Colonic mucosa (tissue), 4 donors: ENCODE measurements around the gene DIP2C. TPM values are rescaled to one million over a fixed set of nuclear protein-coding genes. Genes with fewer than 3 reads are reported as not detected.
"Not testable (repeated sequence)": the region's sequence is repeated elsewhere in the genome, so short reads cannot be mapped to it uniquely, and the experiment has no call there.

Experiments
- DNase-seq: peaks from one replicate; pipeline ENCODE4 v3.0.0-alpha.2; 2020
- H3K27ac ChIP-seq: fragments of 200-600 bp; one replicate; pipeline ENCODE4 v1.8.0; 2021
- H3K27me3 ChIP-seq: fragments of 200-600 bp; one replicate; pipeline ENCODE4 v1.8.0; 2021
- H3K36me3 ChIP-seq: fragments of 200-600 bp; one replicate; pipeline ENCODE4 v1.8.0; 2021
- H3K4me1 ChIP-seq: fragments of 200-600 bp; one replicate; pipeline ENCODE4 v1.8.0; 2021; ENCODE audit warnings: mild to moderate bottlenecking
- H3K4me3 ChIP-seq: fragments of 200-600 bp; one replicate; pipeline ENCODE4 v1.8.0; 2021
- H3K9ac ChIP-seq, 2 donors: one replicate each; pipeline ENCODE4 v1.7.0; 2013; ENCODE audit warnings: control low read depth in 2 of 2, low read depth in 2 of 2, low read length in 2 of 2
- H3K9me3 ChIP-seq: fragments of 200-600 bp; one replicate; pipeline ENCODE4 v1.8.0; 2021
- CTCF ChIP-seq: fragments of 200-600 bp; IDR thresholded peaks from one replicate; pipeline ENCODE4 v1.8.0; 2022; ENCODE audit warnings: antibody characterized with exemption, mild to moderate bottlenecking
- intact Hi-C: fragments of 100-400 bp; cut with DNase I; formaldehyde crosslinking; loops from one replicate; pipeline ENCODE4 v1.14.1; 2022
- total RNA-seq, 2 donors: library from RNA; stranded (reverse); fragmentation: NEBNext Ultra II Directional in 1 of 2; extraction: Animal tissue kit (Norgen Biotek cat#: 25700) in 1 of 2; gene quantifications; one replicate each; pipeline ENCODE4 v1.2.1, GENCODE V29; 2021
- donor health status: healthy.
- donor health status: DM: no; HTN: no; CAD: no.
- donor health status: DM: no; HTN: no; CAD: no.

The DIP2C gene
- total RNA-seq, 2 donors from 2014 or later, result 7.6 to 11.2 TPM

GRCh38 chr10:651692-652091, 37.8 kb downstream of the DIP2C start:
- Histone ChIP-seq H3K4me1 (no peaks in the 10 kb centered on the region), H3K27ac (no peak overlapping the region)
- TF ChIP-seq CTCF, result no peak

DNA sequence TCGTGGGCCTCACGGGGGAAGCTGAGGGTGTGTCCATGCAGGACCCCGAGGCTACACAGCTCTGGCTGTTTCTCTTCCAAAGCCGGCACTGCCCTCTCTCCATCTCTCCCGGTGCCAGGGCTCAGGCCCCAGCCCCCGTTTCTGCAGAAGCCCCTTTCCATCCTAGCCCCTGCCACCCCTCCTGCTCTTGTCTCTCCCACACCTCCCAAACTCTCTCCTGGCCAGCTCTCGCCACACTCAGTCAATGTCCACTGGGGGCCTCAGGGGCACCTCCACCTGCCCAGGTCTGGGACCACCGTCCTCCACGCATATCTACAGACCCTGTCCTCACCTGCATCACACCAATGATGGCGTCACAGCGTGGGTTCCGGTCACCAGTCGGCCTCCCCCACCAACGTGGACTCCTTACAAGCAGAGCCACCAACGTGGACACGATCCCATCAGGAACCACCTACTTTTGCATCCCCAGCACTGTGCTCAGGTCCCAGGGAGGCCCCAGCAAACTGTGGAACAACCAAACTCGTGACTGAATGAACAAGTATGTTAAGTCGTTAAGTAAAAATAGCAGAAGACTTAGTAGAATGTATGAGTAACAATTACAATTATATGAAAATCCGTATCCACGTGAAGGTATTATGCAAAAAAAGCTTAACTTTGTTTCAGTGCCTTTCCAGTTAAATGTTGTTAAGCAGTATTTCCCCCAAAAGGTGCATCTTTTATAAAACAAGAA, 38.4 kb downstream of the DIP2C start:
- peak overlapping the region; percentile 75 to 84 for H3K9ac ChIP-seq
- no peak for DNase-seq
- no peaks in the 10 kb centered on the region for H3K27me3 ChIP-seq
- H3K9me3 ChIP-seq, result no peaks in the 10 kb centered on the region
- peak overlapping the region; percentile 26 for H3K4me3 ChIP-seq
- H3K4me1 ChIP-seq, result no peaks in the 10 kb centered on the region
- intact Hi-C loops, result no loop called here
- TF ChIP-seq CTCF, result no peak
- H3K36me3 ChIP-seq, result no peaks in the 10 kb centered on the region
- H3K27ac ChIP-seq, result peak overlapping the region; percentile 97

More at GRCh38 chr10:651692-652091, 37.8 kb downstream of the DIP2C start:
- H3K27me3 ChIP-seq, result no peaks in the 10 kb centered on the region
- H3K9ac ChIP-seq, result no peak overlapping the region
- intact Hi-C loops, result no loop called here
- no peak overlapping the region for H3K4me3 ChIP-seq
- no peak for DNase-seq
- no peaks in the 10 kb centered on the region for H3K36me3 ChIP-seq
- no peaks in the 10 kb centered on the region for H3K9me3 ChIP-seq

GRCh38 chr10:650441-650851, 39.0 kb downstream of the DIP2C start:
- Histone ChIP-seq H3K36me3 (no peaks in the 10 kb centered on the region), H3K27ac (peak overlapping the region; percentile 97), H3K9me3 (no peaks in the 10 kb centered on the region), H3K27me3 (no peaks in the 10 kb centered on the region), H3K4me3 (peak overlapping the region; percentile 26), H3K9ac (peak overlapping the region; percentile 75 to 84), H3K4me1 (no peaks in the 10 kb centered on the region)
- no peak for TF ChIP-seq CTCF
- intact Hi-C loops, result no loop called here
- peak; percentile 34 for DNase-seq

GRCh38 chr10:649798-650440, 39.5 kb downstream of the DIP2C start:
- intact Hi-C loops, result no loop called here

DNA sequence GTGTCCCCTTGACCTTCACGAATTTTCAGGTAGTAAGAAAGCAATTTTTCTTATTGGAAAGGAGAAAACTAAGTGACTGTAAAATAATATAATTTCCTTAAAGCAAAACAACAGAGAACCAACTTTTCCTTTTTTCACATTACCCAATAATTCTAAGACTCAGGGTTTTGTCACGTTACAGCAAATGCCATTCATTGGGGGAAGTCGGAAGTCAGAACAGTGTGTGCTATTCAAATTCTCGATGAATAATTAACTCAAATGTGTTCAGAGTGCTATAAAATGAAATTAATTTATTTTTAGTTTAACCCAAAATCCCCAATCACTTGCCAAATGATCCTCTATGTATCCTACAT, 40.0 kb downstream of the DIP2C start:
- no peaks in the 10 kb centered on the region for H3K4me1 ChIP-seq
- TF ChIP-seq CTCF, result no peak
- no peaks in the 10 kb centered on the region for H3K27me3 ChIP-seq
- intact Hi-C loops, result no loop called here
- no peak for DNase-seq
- H3K36me3 ChIP-seq, result no peaks in the 10 kb centered on the region
- H3K9ac ChIP-seq, result peak overlapping the region in 1 of 2 donors; percentile 84
- peak overlapping the region; percentile 97 for H3K27ac ChIP-seq
- no peaks in the 10 kb centered on the region for H3K9me3 ChIP-seq
- H3K4me3 ChIP-seq, result peak overlapping the region; percentile 1

More at GRCh38 chr10:649798-650440, 39.5 kb downstream of the DIP2C start:
- no peaks in the 10 kb centered on the region for H3K4me1 ChIP-seq
- DNase-seq, result peak; percentile 85
- peak overlapping the region; percentile 97 for H3K27ac ChIP-seq
- H3K9me3 ChIP-seq, result no peaks in the 10 kb centered on the region
- H3K36me3 ChIP-seq, result no peaks in the 10 kb centered on the region
- TF ChIP-seq CTCF, result no peak
- peak overlapping the region; percentile 75 to 84 for H3K9ac ChIP-seq
- no peaks in the 10 kb centered on the region for H3K27me3 ChIP-seq
- peak overlapping the region; percentile 26 for H3K4me3 ChIP-seq

- H3K27ac ChIP-seq, intact Hi-C loops, H3K36me3 ChIP-seq, DNase-seq, H3K9ac ChIP-seq, H3K4me1 ChIP-seq, H3K27me3 ChIP-seq, H3K9me3 ChIP-seq, H3K4me3 ChIP-seq: not testable (repeated sequence)
These were observed 42.4 kb downstream of the DIP2C start for GRCh38 chr10:647019-647418.
